Measurements from ENCODE around the gene CBFB.
A peak's percentile ranks its signal among the peaks of the same experiment; 100 is the strongest.

CBFB gene

GRCh38 chr16:67000384-67001351 lies 28.3 kb upstream of the CBFB start:
- TF ChIP-seq, protein P1, sequence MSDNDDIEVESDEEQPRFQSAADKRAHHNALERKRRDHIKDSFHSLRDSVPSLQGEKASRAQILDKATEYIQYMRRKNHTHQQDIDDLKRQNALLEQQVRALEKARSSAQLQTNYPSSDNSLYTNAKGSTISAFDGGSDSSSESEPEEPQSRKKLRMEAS (IDR thresholded peaks at IDR 0.05) = peak; percentile 40; the same call in 1 of the 2 replicates
- TF ChIP-seq YY1 (IDR thresholded peaks at IDR 0.05; ENCODE audit: low read depth) (no peak), TEAD4 (IDR thresholded peaks at IDR 0.05) (no peak)

GRCh38 chr16:67001726-67002125 lies 27.2 kb upstream of the CBFB start:
- TF ChIP-seq, protein P1 (IDR thresholded peaks at IDR 0.05) = no peak
- TF ChIP-seq EGR1 (IDR thresholded peaks at IDR 0.05) (no peak), TEAD4 (IDR thresholded peaks at IDR 0.05) (no peak), NFIC (IDR thresholded peaks at IDR 0.05) (no peak)

DNA sequence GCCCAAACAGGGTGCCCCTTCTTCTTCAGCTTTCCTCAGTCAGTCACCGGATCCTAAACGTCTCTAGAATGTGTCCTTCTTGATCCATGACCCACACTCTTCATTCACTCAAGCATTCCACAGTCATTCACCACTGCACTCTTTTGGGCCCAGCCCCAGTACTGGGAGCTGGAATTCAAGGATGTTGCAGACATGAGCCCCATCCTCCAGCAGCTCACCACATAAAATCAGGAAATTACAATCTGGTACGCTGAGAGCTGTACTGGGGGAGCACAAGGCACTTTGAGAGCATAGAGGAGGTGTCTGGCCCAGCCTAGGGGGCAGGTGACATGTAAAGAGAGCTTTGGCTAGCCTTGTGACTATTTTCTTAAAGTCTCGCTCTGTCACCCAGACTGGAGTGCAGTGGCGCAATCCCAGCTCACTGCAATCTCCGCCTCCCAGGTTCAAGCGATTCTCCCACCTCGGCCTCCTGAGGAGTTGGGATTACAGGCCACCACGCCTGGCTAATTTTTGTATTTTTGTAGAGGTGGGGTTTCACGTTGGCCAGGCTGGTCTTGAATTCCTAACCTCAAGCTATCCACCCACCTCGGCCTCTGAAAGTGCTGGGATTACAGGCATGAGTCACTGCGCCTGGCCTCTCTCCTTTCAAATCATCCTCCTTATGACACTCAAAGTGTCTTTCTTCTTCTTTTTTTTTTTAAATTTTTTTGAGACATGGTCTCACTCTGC lies 21.9 kb upstream of the CBFB start:
- TF ChIP-seq FOXM1 (IDR thresholded peaks at IDR 0.05; ENCODE audit: borderline replicate concordance, low read depth) (no peak), RAD21 (IDR thresholded peaks at IDR 0.05; ENCODE audit: low read depth) (no peak), ZBTB7A (IDR thresholded peaks at IDR 0.05; ENCODE audit: low read depth) (no peak), CREB1 (IDR thresholded peaks at IDR 0.05; ENCODE audit: low read depth) (no peak), TEAD4 (IDR thresholded peaks at IDR 0.05) (0 out of 2 replicates have a peak, but pooled peaks have one; percentile 23), TCF12 (IDR thresholded peaks at IDR 0.05; ENCODE audit: low read depth) (0 out of 2 replicates have a peak, but pooled peaks have one; percentile 18), REST (IDR thresholded peaks at IDR 0.05; ENCODE audit: low read depth) (no peak), YY1 (IDR thresholded peaks at IDR 0.05; ENCODE audit: low read depth) (no peak), TAF1 (IDR thresholded peaks at IDR 0.05; ENCODE audit: low read depth) (no peak), EGR1 (IDR thresholded peaks at IDR 0.05) (no peak), CEBPB (IDR thresholded peaks at IDR 0.05) (peak; percentile 93), NFIC (IDR thresholded peaks at IDR 0.05) (peak; percentile 5; the same call in 1 of the 2 replicates), USF1 (IDR thresholded peaks at IDR 0.05) (no peak)
- TF ChIP-seq, protein P1 (IDR thresholded peaks at IDR 0.05) = no peak

- TF ChIP-seq TCF12 (IDR thresholded peaks at IDR 0.05; ENCODE audit: low read depth) = no peak
- TF ChIP-seq, protein P1 (IDR thresholded peaks at IDR 0.05) = no peak
- TF ChIP-seq CREB1 (IDR thresholded peaks at IDR 0.05; ENCODE audit: low read depth) = no peak
- no peak for TF ChIP-seq CEBPB (IDR thresholded peaks at IDR 0.05)
- no peak for TF ChIP-seq EP300 (IDR thresholded peaks at IDR 0.05; ENCODE audit: borderline replicate concordance)
- TF ChIP-seq RAD21 (IDR thresholded peaks at IDR 0.05; ENCODE audit: low read depth) = no peak
- TF ChIP-seq YY1 (IDR thresholded peaks at IDR 0.05; ENCODE audit: low read depth) = no peak
- TF ChIP-seq USF1 (IDR thresholded peaks at IDR 0.05) = no peak
- no peak for TF ChIP-seq TEAD4 (IDR thresholded peaks at IDR 0.05)
- no peak for TF ChIP-seq FOXM1 (IDR thresholded peaks at IDR 0.05; ENCODE audit: borderline replicate concordance, low read depth)
- TF ChIP-seq NFIC (IDR thresholded peaks at IDR 0.05) = no peak
- no peak for TF ChIP-seq REST (IDR thresholded peaks at IDR 0.05; ENCODE audit: low read depth)
- no peak for TF ChIP-seq ZBTB7A (IDR thresholded peaks at IDR 0.05; ENCODE audit: low read depth)
- no peak for TF ChIP-seq TAF1 (IDR thresholded peaks at IDR 0.05; ENCODE audit: low read depth)
- no peak for TF ChIP-seq EGR1 (IDR thresholded peaks at IDR 0.05)
Observed at GRCh38 chr16:67009158-67009557, 19.8 kb upstream of the CBFB start.

DNA sequence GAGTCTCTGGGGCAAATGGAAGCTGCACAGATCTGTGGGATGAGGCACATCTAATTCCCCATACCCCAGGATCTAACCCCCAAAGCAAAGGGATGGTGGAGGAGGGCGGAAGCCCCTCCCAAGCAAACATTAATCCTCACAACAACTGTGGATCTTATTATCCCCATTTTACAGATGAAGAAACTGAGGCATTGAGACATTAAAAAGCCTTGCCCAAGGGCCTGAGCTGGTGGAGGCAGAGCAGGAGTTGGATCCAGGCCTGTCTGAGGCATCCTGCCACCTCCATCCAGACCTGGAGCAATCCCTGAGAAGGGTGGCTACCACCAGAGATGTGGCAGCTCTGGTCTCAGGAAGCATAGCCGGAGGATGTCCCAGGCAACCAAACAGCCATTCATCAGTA lies 17.7 kb upstream of the CBFB start:
- TF ChIP-seq CREB1 (IDR thresholded peaks at IDR 0.05; ENCODE audit: low read depth) (no peak), TEAD4 (IDR thresholded peaks at IDR 0.05) (no peak), FOXM1 (IDR thresholded peaks at IDR 0.05; ENCODE audit: borderline replicate concordance, low read depth) (no peak), NFIC (IDR thresholded peaks at IDR 0.05) (no peak), EP300 (IDR thresholded peaks at IDR 0.05; ENCODE audit: borderline replicate concordance) (no peak), ZBTB7A (IDR thresholded peaks at IDR 0.05; ENCODE audit: low read depth) (no peak), REST (IDR thresholded peaks at IDR 0.05; ENCODE audit: low read depth) (no peak), TAF1 (IDR thresholded peaks at IDR 0.05; ENCODE audit: low read depth) (no peak), TCF12 (IDR thresholded peaks at IDR 0.05; ENCODE audit: low read depth) (no peak)
- TF ChIP-seq, protein P1 (IDR thresholded peaks at IDR 0.05) = no peak

Data from Ishikawa (cell line).